HUES48 (cell line): Measurements from ENCODE around the gene IL37.
"Not testable (repeated sequence)": the region's sequence is repeated elsewhere in the genome, so short reads cannot be mapped to it uniquely, and the experiment has no call there.

ENCODE experiments used
- H3K27ac ChIP-seq: one replicate; pipeline ENCODE4 v1.7.0; 2013; ENCODE audit warnings: low read depth, low read length, inconsistent platforms
- H3K27me3 ChIP-seq: 2 replicates; pipeline ENCODE4 v1.6.1; 2013; ENCODE audit warnings: mild to moderate bottlenecking, low read length; ENCODE audit not compliant: control insufficient read depth, insufficient read depth
- H3K36me3 ChIP-seq: 2 replicates; pipeline ENCODE4 v1.6.1; 2013; ENCODE audit warnings: low read length; ENCODE audit not compliant: control insufficient read depth, insufficient read depth
- H3K4me1 ChIP-seq: 2 replicates; pipeline ENCODE4 v1.6.1; 2013; ENCODE audit warnings: mild to moderate bottlenecking, low read length; ENCODE audit not compliant: control insufficient read depth, insufficient read depth
- H3K4me3 ChIP-seq: 2 replicates; pipeline ENCODE4 v1.5.1; 2013; ENCODE audit warnings: mild to moderate bottlenecking, low read depth, low read length
- H3K9ac ChIP-seq: 2 replicates; pipeline ENCODE4 v1.6.1; 2013; ENCODE audit warnings: mild to moderate bottlenecking, low read depth, low read length, moderate library complexity
- H3K9me3 ChIP-seq: 2 replicates; pipeline ENCODE4 v1.6.1; 2013; ENCODE audit warnings: low read length; ENCODE audit not compliant: control insufficient read depth, insufficient read depth

The IL37 gene

GRCh38 chr2:112923967-112924338, 13.0 kb downstream of the IL37 start:
- H3K4me3 ChIP-seq, result no peak overlapping the region
- no peaks in the 10 kb centered on the region for H3K4me1 ChIP-seq
- no peaks in the 10 kb centered on the region for H3K27me3 ChIP-seq
- H3K9ac ChIP-seq, result no peak overlapping the region
- no peak overlapping the region for H3K27ac ChIP-seq
- H3K9me3 ChIP-seq, result no peaks in the 10 kb centered on the region
- H3K36me3 ChIP-seq, result no peaks in the 10 kb centered on the region

GRCh38 chr2:112924360-112924759, 13.4 kb downstream of the IL37 start:
- no peak overlapping the region for H3K9ac ChIP-seq
- no peaks in the 10 kb centered on the region for H3K9me3 ChIP-seq
- H3K27ac ChIP-seq, result no peak overlapping the region
- H3K4me3 ChIP-seq, result no peak overlapping the region
- H3K36me3 ChIP-seq, result no peaks in the 10 kb centered on the region
- H3K27me3 ChIP-seq, result no peaks in the 10 kb centered on the region
- H3K4me1 ChIP-seq, result no peaks in the 10 kb centered on the region

DNA sequence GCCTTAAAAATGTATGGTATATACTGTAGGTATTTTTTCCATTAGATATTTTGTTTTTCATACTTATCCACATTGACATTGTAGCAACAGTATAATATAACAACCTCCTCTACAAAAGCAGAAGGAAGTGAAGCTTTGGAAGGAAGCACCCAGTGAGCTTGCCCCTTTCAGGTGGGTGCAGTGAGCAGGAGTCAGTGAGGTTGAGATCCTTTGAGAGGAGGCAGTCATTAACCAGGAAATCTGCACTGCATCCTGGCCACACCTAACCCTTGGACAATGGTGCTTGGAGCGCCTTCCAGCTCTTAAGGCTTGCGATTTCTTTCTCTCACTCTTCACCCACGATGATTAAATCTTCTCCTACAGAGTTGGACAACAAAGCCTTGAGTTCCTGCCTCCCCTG, 13.9 kb downstream of the IL37 start:
- no peak overlapping the region for H3K4me3 ChIP-seq
- H3K36me3 ChIP-seq, result no peaks in the 10 kb centered on the region
- no peak overlapping the region for H3K9ac ChIP-seq
- H3K4me1 ChIP-seq, result no peaks in the 10 kb centered on the region
- H3K27me3 ChIP-seq, result no peaks in the 10 kb centered on the region
- no peaks in the 10 kb centered on the region for H3K9me3 ChIP-seq
- no peak overlapping the region for H3K27ac ChIP-seq

DNA sequence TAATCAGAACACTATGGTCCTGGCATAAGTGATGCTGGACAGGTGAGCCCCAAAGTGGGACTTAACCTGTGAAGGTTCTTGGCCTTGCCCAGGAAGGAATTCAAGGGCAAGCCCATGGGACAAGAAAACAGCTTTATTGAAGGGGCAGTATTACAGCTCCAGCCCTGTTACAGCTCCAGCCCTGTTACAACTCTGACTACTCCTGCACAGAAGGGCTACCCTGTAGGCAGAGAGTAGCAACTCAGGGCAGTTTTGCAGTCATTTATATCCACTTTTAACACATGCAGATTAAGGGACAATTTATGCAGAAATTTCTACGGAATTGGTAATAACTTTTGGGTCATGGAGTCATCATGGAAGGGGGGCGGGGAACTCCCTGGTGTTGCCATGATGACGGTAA, 15.7 kb downstream of the IL37 start:
- Histone ChIP-seq H3K4me1 (no peaks in the 10 kb centered on the region), H3K27ac (no peak overlapping the region), H3K9me3 (no peaks in the 10 kb centered on the region), H3K9ac (no peak overlapping the region), H3K36me3 (no peaks in the 10 kb centered on the region), H3K4me3 (no peak overlapping the region), H3K27me3 (no peaks in the 10 kb centered on the region)

DNA sequence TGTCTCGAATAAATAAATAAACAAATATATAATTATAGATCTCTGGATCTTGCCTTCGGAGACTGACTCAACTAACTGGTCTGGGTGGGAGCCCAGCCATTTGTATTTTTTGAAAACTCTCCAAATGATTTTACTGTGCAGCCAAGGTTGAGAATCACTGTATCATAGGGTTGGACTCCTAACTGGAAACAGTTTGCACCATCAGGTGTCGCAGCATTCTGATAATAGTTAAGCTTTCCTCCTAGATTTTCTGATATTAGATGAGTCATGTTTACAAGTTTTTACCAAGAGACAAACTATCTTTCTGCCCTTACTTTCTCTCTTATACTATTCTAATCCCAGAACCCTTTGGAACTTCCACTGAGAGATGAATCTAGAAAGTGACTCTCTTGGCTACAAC, 16.8 kb downstream of the IL37 start:
- no peaks in the 10 kb centered on the region for H3K4me1 ChIP-seq
- no peak overlapping the region for H3K27ac ChIP-seq

GRCh38 chr2:112933261-112933660, 22.3 kb downstream of the IL37 start:
- Histone ChIP-seq H3K27ac (no peak overlapping the region), H3K4me3 (no peak overlapping the region)

More for the DNA sequence above, 16.8 kb downstream of the IL37 start:
- Histone ChIP-seq H3K9me3 (no peaks in the 10 kb centered on the region), H3K36me3 (no peaks in the 10 kb centered on the region), H3K4me3 (no peak overlapping the region), H3K27me3 (no peaks in the 10 kb centered on the region), H3K9ac (no peak overlapping the region)

GRCh38 chr2:112934117-112934516, 23.2 kb downstream of the IL37 start:
- not testable (repeated sequence) for H3K9ac ChIP-seq, H3K4me3 ChIP-seq, H3K27me3 ChIP-seq, H3K4me1 ChIP-seq, H3K27ac ChIP-seq, H3K36me3 ChIP-seq, H3K9me3 ChIP-seq

More at GRCh38 chr2:112933261-112933660, 22.3 kb downstream of the IL37 start:
- Histone ChIP-seq H3K36me3 (no peaks in the 10 kb centered on the region), H3K9ac (no peak overlapping the region), H3K27me3 (no peaks in the 10 kb centered on the region), H3K9me3 (no peaks in the 10 kb centered on the region), H3K4me1 (no peaks in the 10 kb centered on the region)

- no peak overlapping the region for H3K9ac ChIP-seq
- H3K9me3 ChIP-seq, result no peaks in the 10 kb centered on the region
- H3K36me3 ChIP-seq, result no peaks in the 10 kb centered on the region
- no peaks in the 10 kb centered on the region for H3K27me3 ChIP-seq
- H3K4me3 ChIP-seq, result no peak overlapping the region
- no peak overlapping the region for H3K27ac ChIP-seq
- no peaks in the 10 kb centered on the region for H3K4me1 ChIP-seq
These were observed 25.9 kb downstream of the IL37 start for GRCh38 chr2:112936927-112937232.

- H3K36me3 ChIP-seq, result no peaks in the 10 kb centered on the region
- H3K4me3 ChIP-seq, result no peak overlapping the region
- H3K27ac ChIP-seq, result no peak overlapping the region
- no peaks in the 10 kb centered on the region for H3K27me3 ChIP-seq
- H3K9ac ChIP-seq, result no peak overlapping the region
- H3K4me1 ChIP-seq, result no peaks in the 10 kb centered on the region
- no peaks in the 10 kb centered on the region for H3K9me3 ChIP-seq
These were observed 27.9 kb downstream of the IL37 start for GRCh38 chr2:112938904-112939303.

GRCh38 chr2:112939425-112939824, 28.5 kb downstream of the IL37 start:
- no peak overlapping the region for H3K27ac ChIP-seq
- H3K9me3 ChIP-seq, result no peaks in the 10 kb centered on the region
- H3K36me3 ChIP-seq, result no peaks in the 10 kb centered on the region
- H3K9ac ChIP-seq, result no peak overlapping the region
- H3K4me3 ChIP-seq, result no peak overlapping the region
- no peaks in the 10 kb centered on the region for H3K4me1 ChIP-seq
- H3K27me3 ChIP-seq, result no peaks in the 10 kb centered on the region

DNA sequence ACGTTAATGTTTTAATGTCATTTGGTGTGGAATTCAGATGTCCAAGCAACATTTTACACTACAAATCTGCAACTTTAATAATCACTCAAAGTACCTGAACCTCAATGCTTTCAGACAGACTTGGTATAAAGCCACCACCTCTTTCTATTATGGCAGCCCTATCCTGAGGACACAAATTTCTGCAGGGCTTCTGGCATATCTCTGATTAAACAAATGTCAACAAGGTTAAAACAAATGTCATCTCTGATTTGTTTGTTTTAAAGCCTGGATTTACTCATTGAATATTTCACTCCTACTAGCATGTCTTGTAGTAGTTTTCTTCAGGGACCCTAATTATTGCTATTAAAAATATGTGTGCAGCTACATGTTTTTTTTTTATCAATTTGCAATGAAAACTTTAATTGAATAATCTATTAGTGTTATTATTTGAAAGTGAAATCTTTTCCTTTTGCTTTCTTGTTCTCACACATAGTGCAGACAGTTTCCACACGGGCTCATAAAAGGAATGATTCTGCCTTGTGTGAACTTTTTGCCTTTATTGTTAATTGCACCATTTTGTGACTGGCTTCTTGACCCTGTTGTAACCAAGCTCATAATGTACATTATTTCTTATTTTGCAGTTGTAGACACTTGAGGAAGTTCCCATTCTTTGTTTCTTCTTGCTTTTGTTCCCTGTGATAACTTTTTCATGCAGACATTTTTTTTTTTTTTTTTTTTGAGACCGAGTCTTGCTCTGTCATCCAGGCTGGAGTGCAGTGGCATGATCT, 30.1 kb downstream of the IL37 start:
- Histone ChIP-seq H3K9me3 (peaks cover 3% of the 10 kb centered on the region; the same call in 1 of the 2 replicates), H3K4me3 (no peak overlapping the region), H3K27ac (no peak overlapping the region), H3K4me1 (no peaks in the 10 kb centered on the region), H3K27me3 (no peaks in the 10 kb centered on the region), H3K9ac (no peak overlapping the region), H3K36me3 (no peaks in the 10 kb centered on the region)
